Esophagus (tissue), 2 donors: ENCODE results near the gene PREX1. TPM values are rescaled to one million over a fixed set of nuclear protein-coding genes. Genes with fewer than 3 reads are reported as not detected.
"Not testable (repeated sequence)": the region's sequence is repeated elsewhere in the genome, so short reads cannot be mapped to it uniquely, and the experiment has no call there.

ENCODE experiments used
- H3K27ac ChIP-seq, 2 donors: one replicate each; pipeline ENCODE4 v1.5.1; 2013; ENCODE audit warnings: low read depth in 2 of 2, mild to moderate bottlenecking in 2 of 2, inconsistent platforms in 1 of 2, low read length in 1 of 2, moderate library complexity in 1 of 2
- H3K27me3 ChIP-seq, 2 donors: one replicate each; pipeline ENCODE4 v1.6.1; 2013; ENCODE audit warnings: low read length in 2 of 2, control low read depth in 1 of 2, mild to moderate bottlenecking in 1 of 2; ENCODE audit not compliant: insufficient read depth in 2 of 2, control insufficient read depth in 1 of 2
- H3K36me3 ChIP-seq, 2 donors: one replicate each; pipeline ENCODE4 v1.6.1; 2013; ENCODE audit warnings: low read length in 1 of 2; ENCODE audit not compliant: control insufficient read depth in 2 of 2, insufficient read depth in 2 of 2
- H3K4me1 ChIP-seq, 2 donors: one replicate each; pipeline ENCODE4 v1.6.1; 2013; ENCODE audit warnings: low read length in 1 of 2; ENCODE audit not compliant: control insufficient read depth in 2 of 2, insufficient read depth in 2 of 2
- H3K4me3 ChIP-seq, 2 donors: one replicate each; pipeline ENCODE4 v1.5.1; 2013; ENCODE audit warnings: low read length in 2 of 2, mild to moderate bottlenecking in 2 of 2, low read depth in 1 of 2, moderate library complexity in 1 of 2
- H3K9me3 ChIP-seq, 2 donors: one replicate each; pipeline ENCODE4 v1.6.1; 2013; ENCODE audit warnings: mild to moderate bottlenecking in 2 of 2, low read depth in 1 of 2, low read length in 1 of 2, moderate library complexity in 1 of 2; ENCODE audit not compliant: control insufficient read depth in 2 of 2, insufficient read depth in 1 of 2
- WGBS, 2 donors: extraction: QIAGEN DNeasy Blood & Tissue Kit; methylation state at CpG; one replicate each; pipeline ENCODE4 v1.1.7; 2013; 5-methylcytosine and 5-hydroxymethylcytosine counted together
- polyA plus RNA-seq, 2 donors: library from polyadenylated mRNA; stranded (reverse); fragments of 200-250 nt; gene quantifications; one replicate each; pipeline ENCODE4 v1.2.3, GENCODE V29; 2013
- donor health status: healthy with polysubstance abuse.
- donor health status: Bipolar disorder and iron deficiency.

Gene PREX1
- polyA plus RNA-seq, 2 donors = 2.5 to 3.0 TPM

DNA sequence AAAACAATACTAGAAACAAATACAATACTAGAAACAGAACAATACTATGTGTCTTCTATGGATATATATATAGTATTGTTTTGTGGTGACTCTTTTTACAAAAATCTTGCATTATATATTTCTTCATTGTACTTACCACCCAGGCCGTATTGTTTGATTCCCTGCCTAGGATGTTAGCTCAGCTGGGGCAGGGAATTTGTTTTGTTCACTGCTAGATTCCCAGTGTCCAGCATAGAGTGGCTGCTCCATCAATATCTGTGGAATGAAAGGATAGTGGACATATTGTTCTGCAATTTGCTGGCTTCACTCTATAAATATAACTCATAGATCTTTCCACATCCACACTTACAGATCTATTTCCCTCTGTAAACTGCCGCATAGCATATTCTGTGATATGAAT is 21.5 kb upstream of the PREX1 start:
- Histone ChIP-seq H3K9me3 (no peaks in the 10 kb centered on the region), H3K36me3 (no peaks in the 10 kb centered on the region), H3K27me3 (peaks cover 0 to 6% of the 10 kb centered on the region in 2 donors), H3K4me3 (no peak overlapping the region), H3K4me1 (no peaks in the 10 kb centered on the region), H3K27ac (no peak overlapping the region)
- WGBS, 2 donors = 76 to 79% methylated on average over 2 of the region's 2 CpGs

- Histone ChIP-seq H3K4me1 (no peaks in the 10 kb centered on the region), H3K36me3 (no peaks in the 10 kb centered on the region), H3K4me3 (no peak overlapping the region), H3K9me3 (peaks cover 0 to 2% of the 10 kb centered on the region in 2 donors), H3K27ac (no peak overlapping the region), H3K27me3 (peaks cover 0 to 5% of the 10 kb centered on the region in 2 donors)
- WGBS, 2 donors = 67 to 83% methylated on average over 5 of the region's 5 CpGs
Measured at GRCh38 chr20:48847498-48848205, 19.9 kb upstream of the PREX1 start.

DNA sequence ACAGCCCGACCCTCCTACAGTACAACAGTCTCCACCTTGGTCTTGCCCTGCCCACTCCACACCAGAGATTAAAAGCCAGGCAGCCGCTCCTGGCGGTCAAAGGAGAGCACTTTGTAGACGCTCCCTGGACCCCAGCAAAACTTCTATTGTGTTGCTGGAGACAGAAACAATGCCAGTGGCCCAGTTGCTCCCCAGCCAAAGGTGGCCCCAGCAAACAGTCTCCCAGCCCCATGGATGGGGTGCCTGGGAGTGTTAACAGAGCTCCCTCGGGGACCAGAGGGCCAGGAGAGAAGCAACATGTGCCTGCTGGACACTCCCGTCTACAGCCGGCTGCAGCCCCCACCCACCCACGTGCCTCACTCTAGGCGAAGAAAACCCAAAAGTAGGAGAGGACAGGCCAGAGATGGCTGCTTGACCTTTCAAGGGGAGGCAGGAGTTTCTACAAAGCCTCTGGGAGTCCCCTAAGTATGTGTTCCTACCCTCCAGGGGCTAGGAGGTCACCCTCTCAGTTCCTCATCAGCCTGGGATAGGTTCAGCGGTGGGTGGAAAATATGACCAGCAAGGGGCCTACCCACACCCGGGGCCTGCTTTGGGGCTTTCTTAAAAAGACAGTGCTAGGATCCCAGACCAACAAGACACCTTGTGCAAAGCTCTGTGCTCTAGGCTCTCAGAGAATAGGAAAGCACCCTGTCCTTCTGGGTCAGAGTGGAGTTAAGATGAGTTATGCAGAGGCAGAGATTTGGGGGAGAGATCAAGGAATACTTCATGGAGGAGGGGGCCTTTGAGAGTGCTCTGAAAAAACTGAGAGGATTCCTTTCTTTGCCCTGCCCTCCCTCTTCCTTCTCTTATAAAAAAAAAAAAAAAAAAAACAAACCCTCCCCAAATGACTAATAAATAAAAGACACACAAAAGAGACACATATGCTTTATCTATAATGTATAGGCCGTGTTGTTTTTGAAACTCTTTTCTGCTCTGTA is 19.0 kb upstream of the PREX1 start:
- no peak overlapping the region for H3K4me3 ChIP-seq
- no peak overlapping the region for H3K27ac ChIP-seq
- no peaks in the 10 kb centered on the region for H3K36me3 ChIP-seq
- H3K27me3 ChIP-seq = no peaks in the 10 kb centered on the region
- 30 to 35% methylated on average over 12 of the region's 12 CpGs for WGBS, 2 donors
- no peaks in the 10 kb centered on the region for H3K4me1 ChIP-seq
- peaks cover 0 to 2% of the 10 kb centered on the region in 2 donors for H3K9me3 ChIP-seq

- Histone ChIP-seq H3K36me3 (no peaks in the 10 kb centered on the region), H3K27me3 (no peaks in the 10 kb centered on the region), H3K27ac (no peak overlapping the region), H3K9me3 (peaks cover 0 to 2% of the 10 kb centered on the region in 2 donors), H3K4me1 (no peaks in the 10 kb centered on the region), H3K4me3 (no peak overlapping the region)
- WGBS, 2 donors = 76 to 79% methylated on average over 7 of the region's 7 CpGs
Measured at GRCh38 chr20:48845721-48846306, 18.0 kb upstream of the PREX1 start.

GRCh38 chr20:48844996-48845395 is 17.2 kb upstream of the PREX1 start:
- Histone ChIP-seq H3K27me3 (no peaks in the 10 kb centered on the region), H3K36me3 (no peaks in the 10 kb centered on the region)
- WGBS, 2 donors = 50 to 52% methylated on average over 4 of the region's 4 CpGs

GRCh38 chr20:48843896-48844295 is 16.1 kb upstream of the PREX1 start:
- H3K9me3 ChIP-seq, H3K27me3 ChIP-seq, H3K4me3 ChIP-seq, H3K27ac ChIP-seq, H3K36me3 ChIP-seq, H3K4me1 ChIP-seq: not testable (repeated sequence)
- 74 to 79% methylated on average over 2 of the region's 2 CpGs for WGBS, 2 donors

More at GRCh38 chr20:48844996-48845395, 17.2 kb upstream of the PREX1 start:
- no peak overlapping the region for H3K4me3 ChIP-seq
- no peak overlapping the region for H3K27ac ChIP-seq
- no peaks in the 10 kb centered on the region for H3K4me1 ChIP-seq
- H3K9me3 ChIP-seq = peaks cover 0 to 2% of the 10 kb centered on the region in 2 donors

DNA sequence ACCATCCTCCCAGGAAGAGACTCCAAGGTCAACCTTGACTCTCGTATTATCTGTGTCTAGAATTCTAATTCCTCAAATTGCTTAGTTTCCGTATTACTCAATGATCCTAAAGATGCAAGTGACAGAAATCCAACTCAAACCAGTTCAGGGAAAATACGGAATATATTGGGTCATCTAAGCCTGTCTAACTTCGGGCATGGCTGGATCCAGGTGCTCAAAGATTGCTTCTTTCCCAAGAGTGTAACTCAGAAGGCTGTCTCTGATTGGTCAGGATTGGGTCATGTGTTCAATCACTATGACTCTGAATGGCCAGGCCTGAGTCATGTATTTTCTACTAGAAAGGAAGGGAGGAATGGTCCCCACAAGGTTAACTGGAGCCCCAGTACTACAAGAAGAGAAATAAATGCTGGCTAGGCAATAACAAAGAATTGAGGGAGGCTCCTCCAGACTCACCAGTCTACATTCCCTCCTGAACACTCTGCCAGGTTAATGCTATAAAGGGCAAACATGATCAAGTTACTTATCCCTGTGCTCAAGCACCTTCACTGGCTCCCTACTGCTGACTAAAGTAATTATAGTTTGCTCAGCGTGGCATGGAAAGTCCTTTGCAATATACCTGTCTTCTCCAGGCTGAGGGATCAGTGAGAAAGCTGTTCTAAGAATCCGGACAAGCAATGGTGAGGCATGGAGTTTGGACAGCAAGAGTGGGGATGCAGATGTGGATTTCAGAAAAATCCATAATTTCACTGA is 15.4 kb upstream of the PREX1 start:
- Histone ChIP-seq H3K27ac (no peak overlapping the region), H3K9me3 (peaks cover 0 to 2% of the 10 kb centered on the region in 2 donors), H3K4me1 (no peaks in the 10 kb centered on the region), H3K4me3 (no peak overlapping the region), H3K27me3 (no peaks in the 10 kb centered on the region), H3K36me3 (no peaks in the 10 kb centered on the region)
- 78 to 91% methylated on average over 6 of the region's 6 CpGs for WGBS, 2 donors

DNA sequence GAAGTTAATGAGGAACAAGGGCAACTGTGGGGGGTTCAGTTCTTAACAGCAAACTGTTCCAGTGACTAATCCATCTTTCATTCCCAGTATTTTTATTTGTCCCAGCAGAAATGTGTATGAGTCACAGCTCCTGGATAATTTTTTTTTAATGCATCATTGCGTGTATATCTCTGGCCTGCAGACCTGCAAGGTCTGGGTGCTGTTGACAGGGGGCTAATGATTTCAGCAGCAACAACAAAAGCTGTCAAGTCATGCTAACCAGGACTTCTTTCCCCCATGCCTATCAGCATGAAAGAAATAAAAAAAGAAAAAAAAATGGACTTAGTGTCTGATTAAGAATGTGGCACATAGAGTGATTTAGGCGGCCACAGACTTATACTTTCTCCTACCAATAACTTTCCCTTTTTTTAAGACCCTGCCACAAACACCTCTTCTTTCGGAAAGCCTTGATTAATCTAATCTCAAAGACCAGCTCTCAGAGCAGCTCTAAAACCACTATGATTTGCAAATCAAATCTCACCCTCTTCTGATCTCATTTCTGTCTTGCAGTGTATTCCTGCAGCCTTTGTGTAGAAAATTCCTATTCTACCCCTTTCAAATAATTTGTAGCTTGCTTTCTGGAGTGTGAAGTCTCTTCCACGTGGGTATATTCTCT is 14.2 kb upstream of the PREX1 start:
- H3K27ac ChIP-seq = no peak overlapping the region
- H3K4me3 ChIP-seq = no peak overlapping the region
- peaks cover 0 to 2% of the 10 kb centered on the region in 2 donors for H3K9me3 ChIP-seq
- H3K36me3 ChIP-seq = no peaks in the 10 kb centered on the region
- WGBS, 2 donors = 56 to 70% methylated on average over 4 of the region's 4 CpGs
- no peaks in the 10 kb centered on the region for H3K4me1 ChIP-seq
- H3K27me3 ChIP-seq = no peaks in the 10 kb centered on the region
